Parathyroid adenoma (tissue), 2 donors: ENCODE measurements around the gene DROSHA.

ENCODE experiments used
- H2AFZ ChIP-seq: fragments of 300-600 bp; sonication (generic); one replicate; pipeline ENCODE4 v1.7.0; 2017; ENCODE audit warnings: antibody characterized with exemption, mild to moderate bottlenecking
- H3K27ac ChIP-seq: fragments of 300-600 bp; sonication (generic); one replicate; pipeline ENCODE4 v1.7.0; 2017
- H3K27me3 ChIP-seq: fragments of 300-600 bp; sonication (generic); one replicate; pipeline ENCODE4 v1.7.0; 2017; ENCODE audit warnings: low read length; ENCODE audit not compliant: control insufficient read depth, insufficient read depth
- H3K36me3 ChIP-seq: fragments of 300-600 bp; sonication (generic); one replicate; pipeline ENCODE4 v1.7.0; 2017; ENCODE audit warnings: low read length; ENCODE audit not compliant: control insufficient read depth, insufficient read depth
- H3K4me1 ChIP-seq: fragments of 300-600 bp; sonication (generic); one replicate; pipeline ENCODE4 v1.7.0; 2017; ENCODE audit warnings: control low read depth
- H3K4me2 ChIP-seq: fragments of 300-600 bp; sonication (generic); one replicate; pipeline ENCODE4 v1.7.0; 2017; ENCODE audit warnings: low read length
- H3K4me3 ChIP-seq: fragments of 300-600 bp; sonication (generic); one replicate; pipeline ENCODE4 v1.7.0; 2017; ENCODE audit warnings: low read depth, low read length
- H3K79me2 ChIP-seq: fragments of 300-600 bp; sonication (generic); one replicate; pipeline ENCODE4 v1.7.0; 2017; ENCODE audit warnings: control low read depth
- H3K9ac ChIP-seq: fragments of 300-600 bp; sonication (generic); one replicate; pipeline ENCODE4 v1.7.0; 2017; ENCODE audit warnings: mild to moderate bottlenecking
- H3K9me3 ChIP-seq: fragments of 300-600 bp; sonication (generic); one replicate; pipeline ENCODE4 v1.7.0; 2017; ENCODE audit warnings: low read length; ENCODE audit not compliant: control insufficient read depth
- TF ChIP-seq, protein P1 (sequence below): fragments of 300-600 bp; sonication (generic); IDR thresholded peaks from one replicate; pipeline ENCODE4 v1.7.0; 2017; ENCODE audit warnings: antibody characterized with exemption, mild to moderate bottlenecking
- donor health status: primary hyperparathyroidism.

Gene DROSHA

GRCh38 chr5:31511305-31511704 lies 20.6 kb downstream of the DROSHA start:
- Histone ChIP-seq H3K27me3 (no peaks in the 10 kb centered on the region), H3K36me3 (no peaks in the 10 kb centered on the region), H2AFZ (no peak overlapping the region), H3K27ac (no peak overlapping the region), H3K79me2 (no peaks in the 10 kb centered on the region), H3K4me1 (no peaks in the 10 kb centered on the region), H3K4me3 (no peak overlapping the region), H3K4me2 (no peak overlapping the region), H3K9me3 (no peaks in the 10 kb centered on the region), H3K9ac (no peak overlapping the region)
- TF ChIP-seq, protein P1, sequence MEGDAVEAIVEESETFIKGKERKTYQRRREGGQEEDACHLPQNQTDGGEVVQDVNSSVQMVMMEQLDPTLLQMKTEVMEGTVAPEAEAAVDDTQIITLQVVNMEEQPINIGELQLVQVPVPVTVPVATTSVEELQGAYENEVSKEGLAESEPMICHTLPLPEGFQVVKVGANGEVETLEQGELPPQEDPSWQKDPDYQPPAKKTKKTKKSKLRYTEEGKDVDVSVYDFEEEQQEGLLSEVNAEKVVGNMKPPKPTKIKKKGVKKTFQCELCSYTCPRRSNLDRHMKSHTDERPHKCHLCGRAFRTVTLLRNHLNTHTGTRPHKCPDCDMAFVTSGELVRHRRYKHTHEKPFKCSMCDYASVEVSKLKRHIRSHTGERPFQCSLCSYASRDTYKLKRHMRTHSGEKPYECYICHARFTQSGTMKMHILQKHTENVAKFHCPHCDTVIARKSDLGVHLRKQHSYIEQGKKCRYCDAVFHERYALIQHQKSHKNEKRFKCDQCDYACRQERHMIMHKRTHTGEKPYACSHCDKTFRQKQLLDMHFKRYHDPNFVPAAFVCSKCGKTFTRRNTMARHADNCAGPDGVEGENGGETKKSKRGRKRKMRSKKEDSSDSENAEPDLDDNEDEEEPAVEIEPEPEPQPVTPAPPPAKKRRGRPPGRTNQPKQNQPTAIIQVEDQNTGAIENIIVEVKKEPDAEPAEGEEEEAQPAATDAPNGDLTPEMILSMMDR: no peak

DNA sequence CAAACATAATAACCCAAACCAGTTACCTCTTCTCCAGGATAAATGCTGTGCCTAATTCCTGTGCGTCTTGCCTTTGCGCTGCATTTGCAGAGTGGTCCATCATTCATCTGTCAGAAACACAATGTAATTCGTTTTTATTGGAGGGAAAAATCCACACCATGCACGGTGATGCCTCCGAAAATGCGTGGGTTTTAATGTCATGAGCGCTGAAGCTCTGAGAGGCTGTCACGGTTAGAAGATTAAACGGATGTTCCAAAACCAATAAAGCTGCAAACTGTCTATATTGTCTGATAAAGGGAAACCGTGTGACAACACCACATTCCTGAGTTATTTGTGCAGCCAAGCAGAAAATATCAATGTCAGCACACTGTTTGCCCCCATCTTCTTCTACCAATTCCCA lies 27.4 kb downstream of the DROSHA start:
- no peaks in the 10 kb centered on the region for H3K79me2 ChIP-seq
- peak overlapping the region; percentile 47 for H2AFZ ChIP-seq
- H3K27me3 ChIP-seq: no peaks in the 10 kb centered on the region
- peaks cover 8% of the 10 kb centered on the region for H3K4me1 ChIP-seq
- H3K4me2 ChIP-seq: no peak overlapping the region
- no peak overlapping the region for H3K9ac ChIP-seq
- H3K27ac ChIP-seq: no peak overlapping the region
- H3K4me3 ChIP-seq: no peak overlapping the region
- H3K9me3 ChIP-seq: no peaks in the 10 kb centered on the region
- TF ChIP-seq, protein P1: no peak
- H3K36me3 ChIP-seq: no peaks in the 10 kb centered on the region

GRCh38 chr5:31502506-31502905 lies 29.4 kb downstream of the DROSHA start:
- Histone ChIP-seq H3K27ac (no peak overlapping the region), H2AFZ (no peak overlapping the region), H3K36me3 (no peaks in the 10 kb centered on the region), H3K4me2 (no peak overlapping the region), H3K79me2 (no peaks in the 10 kb centered on the region), H3K4me3 (no peak overlapping the region), H3K9ac (no peak overlapping the region), H3K27me3 (no peaks in the 10 kb centered on the region), H3K9me3 (no peaks in the 10 kb centered on the region), H3K4me1 (peaks cover 8% of the 10 kb centered on the region)
- TF ChIP-seq, protein P1: no peak

- Histone ChIP-seq H3K79me2 (no peaks in the 10 kb centered on the region), H3K9me3 (no peaks in the 10 kb centered on the region), H3K4me3 (no peak overlapping the region), H3K27me3 (no peaks in the 10 kb centered on the region), H3K27ac (no peak overlapping the region), H3K4me2 (no peak overlapping the region), H3K9ac (no peak overlapping the region), H3K36me3 (no peaks in the 10 kb centered on the region), H3K4me1 (peaks cover 8% of the 10 kb centered on the region), H2AFZ (no peak overlapping the region)
- TF ChIP-seq, protein P1: no peak
Measured at GRCh38 chr5:31500256-31500655, 31.6 kb downstream of the DROSHA start.

- no peaks in the 10 kb centered on the region for H3K79me2 ChIP-seq
- TF ChIP-seq, protein P1: no peak
- H3K9me3 ChIP-seq: no peaks in the 10 kb centered on the region
- no peak overlapping the region for H3K4me3 ChIP-seq
- no peak overlapping the region for H3K4me2 ChIP-seq
- no peaks in the 10 kb centered on the region for H3K27me3 ChIP-seq
- no peak overlapping the region for H3K27ac ChIP-seq
- no peaks in the 10 kb centered on the region for H3K4me1 ChIP-seq
- H3K36me3 ChIP-seq: no peaks in the 10 kb centered on the region
- no peak overlapping the region for H3K9ac ChIP-seq
- H2AFZ ChIP-seq: no peak overlapping the region
Measured at GRCh38 chr5:31496891-31497290, 35.0 kb downstream of the DROSHA start.
